Hematopoietic multipotent progenitor cell (in vitro differentiated cells): ENCODE results near the gene MCIDAS. TPM values are rescaled to one million over a fixed set of nuclear protein-coding genes. Genes with fewer than 3 reads are reported as not detected.

Experiments
- DNase-seq, 3 donors: peaks; one replicate each; pipeline ENCODE4 v3.0.0-alpha.2; 2011 to 2015; ENCODE audit warnings: low read depth in 2 of 3, low spot score in 2 of 3
- total RNA-seq: library from RNA; depleted of rRNA; stranded (reverse); fragments of >200 nt; gene quantifications from one replicate; pipeline ENCODE4 v1.2.3, GENCODE V29; 2012

MCIDAS gene
- not detected for total RNA-seq

- peak in 2 of 3 donors; percentile 48 to 66 for DNase-seq
Observed at GRCh38 chr5:55226934-55227663, at the start of gene MCIDAS. TSS of gene MCIDAS (minus strand) at chr5:55227315. CDS start at chr5:55227138, 177 bp downstream.

GRCh38 chr5:55276771-55277170, 49.7 kb upstream of the MCIDAS start:
- no peak for DNase-seq

- no peak for DNase-seq
Observed at GRCh38 chr5:55258339-55258738, 31.2 kb upstream of the MCIDAS start.

GRCh38 chr5:55254802-55255201, 27.7 kb upstream of the MCIDAS start:
- DNase-seq, result no peak

GRCh38 chr5:55250064-55250463, 22.9 kb upstream of the MCIDAS start:
- DNase-seq, result no peak

GRCh38 chr5:55241746-55242145, 14.6 kb upstream of the MCIDAS start:
- no peak for DNase-seq

- no peak for DNase-seq
Observed at GRCh38 chr5:55236800-55237199, 9.7 kb upstream of the MCIDAS start.

- DNase-seq, result peak in 1 of 3 donors; percentile 23
Observed at GRCh38 chr5:55234121-55234700, 7.1 kb upstream of the MCIDAS start.

- peak in 2 of 3 donors; percentile 56 to 60 for DNase-seq
Observed at GRCh38 chr5:55232985-55233928, 6.1 kb upstream of the MCIDAS start, which contains the start of gene CCNO. TSS of gene CCNO (minus strand) at chr5:55233608. CDS start at chr5:55233523, 85 bp downstream.

GRCh38 chr5:55232271-55232984, 5.3 kb upstream of the MCIDAS start:
- DNase-seq, result peak in 1 of 3 donors; percentile 22

- peak in 1 of 3 donors; percentile 37 for DNase-seq
Observed at GRCh38 chr5:55231919-55232270, 4.8 kb upstream of the MCIDAS start.

- peak in 2 of 3 donors; percentile 54 to 60 for DNase-seq
Observed at GRCh38 chr5:55231029-55231918, 4.2 kb upstream of the MCIDAS start.

GRCh38 chr5:55230086-55230629, 3.0 kb upstream of the MCIDAS start:
- DNase-seq, result no peak

- DNase-seq, result no peak
Observed at GRCh38 chr5:55227664-55228430, 732 bp upstream of the MCIDAS start.

GRCh38 chr5:55226027-55226933, 835 bp downstream of the MCIDAS start:
- peak in 2 of 3 donors; percentile 57 to 67 for DNase-seq

GRCh38 chr5:55225346-55225745, 1.8 kb downstream of the MCIDAS start:
- DNase-seq, result no peak

- DNase-seq, result peak in 1 of 3 donors; percentile 17
Observed at GRCh38 chr5:55223812-55224240, 3.3 kb downstream of the MCIDAS start.
